C4-2B (cell line): ENCODE measurements around the gene CPNE8.

Source experiments
- ZFX ChIP-seq: fragments of 450-650 bp; IDR thresholded peaks from 2 replicates; pipeline ENCODE4 v1.6.1; 2017
- TF ChIP-seq, protein P1 (sequence below): fragments of 450-650 bp; conservative IDR thresholded peaks from 2 replicates; pipeline ENCODE4 v1.5.1; 2017; ENCODE audit warnings: mild to moderate bottlenecking

DNA sequence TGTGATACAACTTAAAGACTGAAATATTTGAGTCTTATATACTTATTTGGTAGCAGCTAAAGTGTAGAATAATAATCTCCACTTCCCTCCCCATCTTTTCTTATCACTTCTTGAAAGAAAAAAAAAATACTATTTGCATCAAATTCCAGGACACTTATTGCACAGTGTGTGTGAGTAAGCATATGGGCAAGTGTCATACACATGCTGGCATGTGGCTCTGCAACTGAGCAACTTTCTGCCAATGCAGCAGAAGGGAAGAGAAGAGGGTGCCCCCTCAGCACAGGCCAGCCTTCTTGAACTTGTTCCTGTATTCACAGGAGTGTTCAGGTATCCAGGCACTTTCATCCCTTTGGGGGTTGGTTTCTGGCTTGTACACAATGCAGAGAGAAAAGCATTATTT is 145.8 kb downstream of the CPNE8 start:
- TF ChIP-seq, protein P1, sequence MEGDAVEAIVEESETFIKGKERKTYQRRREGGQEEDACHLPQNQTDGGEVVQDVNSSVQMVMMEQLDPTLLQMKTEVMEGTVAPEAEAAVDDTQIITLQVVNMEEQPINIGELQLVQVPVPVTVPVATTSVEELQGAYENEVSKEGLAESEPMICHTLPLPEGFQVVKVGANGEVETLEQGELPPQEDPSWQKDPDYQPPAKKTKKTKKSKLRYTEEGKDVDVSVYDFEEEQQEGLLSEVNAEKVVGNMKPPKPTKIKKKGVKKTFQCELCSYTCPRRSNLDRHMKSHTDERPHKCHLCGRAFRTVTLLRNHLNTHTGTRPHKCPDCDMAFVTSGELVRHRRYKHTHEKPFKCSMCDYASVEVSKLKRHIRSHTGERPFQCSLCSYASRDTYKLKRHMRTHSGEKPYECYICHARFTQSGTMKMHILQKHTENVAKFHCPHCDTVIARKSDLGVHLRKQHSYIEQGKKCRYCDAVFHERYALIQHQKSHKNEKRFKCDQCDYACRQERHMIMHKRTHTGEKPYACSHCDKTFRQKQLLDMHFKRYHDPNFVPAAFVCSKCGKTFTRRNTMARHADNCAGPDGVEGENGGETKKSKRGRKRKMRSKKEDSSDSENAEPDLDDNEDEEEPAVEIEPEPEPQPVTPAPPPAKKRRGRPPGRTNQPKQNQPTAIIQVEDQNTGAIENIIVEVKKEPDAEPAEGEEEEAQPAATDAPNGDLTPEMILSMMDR, result no peak
- no peak for TF ChIP-seq ZFX
